Stimulated activated CD8-positive, alpha-beta memory T cell treated with anti-CD3 and anti-CD28 coated beads, Interleukin-2, amount 100 ng/mL, for 48 hours (primary cell): Measurements from ENCODE around the gene FCHSD1.
"Not testable (repeated sequence)": the region's sequence is repeated elsewhere in the genome, so short reads cannot be mapped to it uniquely, and the experiment has no call there.

Experiments used
- DNase-seq, 2 donors: peaks; one replicate each; pipeline ENCODE4 v3.0.0-alpha.2; 2020; ENCODE audit warnings: low read depth in 2 of 2

Gene FCHSD1

GRCh38 chr5:141617682-141618029 lies 33.6 kb downstream of the FCHSD1 start:
- no peak for DNase-seq

- DNase-seq = no peak
These were observed 34.1 kb downstream of the FCHSD1 start for GRCh38 chr5:141617128-141617527.

- no peak for DNase-seq
These were observed 35.1 kb downstream of the FCHSD1 start for GRCh38 chr5:141615991-141616720.

GRCh38 chr5:141613344-141613743 lies 37.9 kb downstream of the FCHSD1 start:
- no peak for DNase-seq

GRCh38 chr5:141611289-141611688 lies 39.9 kb downstream of the FCHSD1 start:
- DNase-seq = no peak

GRCh38 chr5:141609921-141610320 lies 41.3 kb downstream of the FCHSD1 start:
- not testable (repeated sequence) for DNase-seq

GRCh38 chr5:141609044-141609443 lies 42.2 kb downstream of the FCHSD1 start:
- no peak for DNase-seq

- DNase-seq = no peak
These were observed 42.7 kb downstream of the FCHSD1 start for GRCh38 chr5:141608557-141608956.

- DNase-seq = no peak
These were observed 43.2 kb downstream of the FCHSD1 start for GRCh38 chr5:141608046-141608445.

- DNase-seq = peak; percentile 23 to 31
These were observed 45.5 kb downstream of the FCHSD1 start for GRCh38 chr5:141605523-141606277.

- no peak for DNase-seq
These were observed 47.1 kb downstream of the FCHSD1 start for GRCh38 chr5:141603923-141604717.

GRCh38 chr5:141602606-141603005 lies 48.6 kb downstream of the FCHSD1 start:
- no peak for DNase-seq

- no peak for DNase-seq
These were observed 52.5 kb downstream of the FCHSD1 start for GRCh38 chr5:141598391-141599345.

- DNase-seq = no peak
These were observed 53.4 kb downstream of the FCHSD1 start for GRCh38 chr5:141597814-141598213.

GRCh38 chr5:141597394-141597793 lies 53.8 kb downstream of the FCHSD1 start:
- no peak for DNase-seq

- DNase-seq = no peak
These were observed 54.4 kb downstream of the FCHSD1 start for GRCh38 chr5:141596867-141597266.

- DNase-seq = no peak
These were observed 61.1 kb downstream of the FCHSD1 start for GRCh38 chr5:141590127-141590526.
